BJ (cell line): ENCODE results near the gene COPZ2. TPM values are rescaled to one million over a fixed set of nuclear protein-coding genes. Genes with fewer than 3 reads are reported as not detected.
"Not testable (repeated sequence)": the region's sequence is repeated elsewhere in the genome, so short reads cannot be mapped to it uniquely, and the experiment has no call there.

ENCODE experiments used
- CTCF ChIA-PET: fragments of 350-600 bp; formaldehyde crosslinking; extraction: SDS; loops from one replicate; lab custom pipeline; 2021; ENCODE audit warnings: antibody characterized with exemption, inconsistent platforms; lab: Yijun Ruan, JAX
- POLR2A ChIA-PET: fragments of 300-600 bp; sonication (Branson Sonifier 250); formaldehyde crosslinking; extraction: SDS; loops from one replicate; lab custom pipeline; 2021; ENCODE audit warnings: antibody characterized with exemption; lab: Charles Lee
- DNase-seq: peaks from one replicate; pipeline ENCODE4 v3.0.0-alpha.2; 2011; ENCODE audit warnings: low read depth
- H3K27me3 ChIP-seq: 2 replicates; pipeline ENCODE4 v1.6.0; 2011; ENCODE audit warnings: low read length; ENCODE audit not compliant: control insufficient read depth, insufficient read depth
- H3K36me3 ChIP-seq: 2 replicates; pipeline ENCODE4 v1.5.1; 2011; ENCODE audit warnings: low read length; ENCODE audit not compliant: control insufficient read depth, insufficient read depth
- H3K4me3 ChIP-seq: 2 replicates; pipeline ENCODE4 v1.5.1; 2011; ENCODE audit warnings: low read depth, mild to moderate bottlenecking, control low read depth, low read length
- CTCF ChIP-seq: IDR thresholded peaks from 2 replicates; pipeline ENCODE4 v1.5.1; 2011; ENCODE audit warnings: low read depth, mild to moderate bottlenecking, control low read depth, inconsistent platforms, low read length, moderate library complexity; ENCODE audit not compliant: insufficient read depth
- polyA plus RNA-seq: library from polyadenylated mRNA; depleted of rRNA; stranded (reverse); fragments of >200 nt; gene quantifications from 2 replicates; pipeline ENCODE4 v1.2.3, GENCODE V29; 2011

The COPZ2 gene
- polyA plus RNA-seq, 1 experiment, result 132 TPM

DNA sequence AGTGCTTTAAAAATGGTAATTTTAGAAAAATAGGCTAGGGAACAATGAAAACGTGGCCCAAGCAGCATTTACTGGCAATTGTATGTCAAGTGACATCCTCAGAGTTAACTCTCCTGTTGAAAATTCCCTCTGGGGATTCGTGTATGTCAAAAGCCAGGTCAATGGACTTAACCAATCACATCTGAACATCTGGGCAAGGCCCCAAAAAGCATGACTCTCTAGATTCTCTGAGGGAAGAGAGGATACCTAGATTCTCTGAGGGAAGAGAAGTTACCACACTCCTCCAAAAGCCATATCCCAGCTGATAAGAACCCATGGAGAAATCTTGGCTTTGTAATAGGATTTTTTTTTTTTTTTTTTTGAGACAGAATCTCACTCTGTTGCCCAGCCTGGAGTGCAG lies 34.1 kb upstream of the COPZ2 start:
- Histone ChIP-seq H3K4me3 (no peak overlapping the region), H3K27me3 (no peaks in the 10 kb centered on the region), H3K36me3 (peaks cover 11% of the 10 kb centered on the region)
- POLR2A ChIA-PET, result interaction anchor here (0.7 kb wide), 1 partner anchor 29 kb away, joined by 7 read pairs; no protein-coding TSS in a partner anchor
- CTCF ChIA-PET, result interaction anchor here (0.6 to 10.6 kb wide), 3 partner anchors 35 to 55 kb away, joined by 4 to 200 read pairs (median 16); no protein-coding TSS in a partner anchor
- TF ChIP-seq CTCF, result no peak
- no peak for DNase-seq

GRCh38 chr17:48070195-48070594 lies 32.6 kb upstream of the COPZ2 start:
- POLR2A ChIA-PET, result no interaction called here
- TF ChIP-seq CTCF, result no peak
- CTCF ChIA-PET, result interaction anchor here (1.1 to 3.3 kb wide), 2 partner anchors 41 to 44 kb away, joined by 3 to 35 read pairs; no protein-coding TSS in a partner anchor
- DNase-seq, result no peak
- Histone ChIP-seq H3K36me3 (peaks cover 10% of the 10 kb centered on the region), H3K27me3 (no peaks in the 10 kb centered on the region), H3K4me3 (no peak overlapping the region)

GRCh38 chr17:48068491-48068961 lies 30.9 kb upstream of the COPZ2 start:
- POLR2A ChIA-PET, result interaction anchor here (1.1 kb wide), 1 partner anchor 39 kb away, joined by 3 read pairs; no protein-coding TSS in a partner anchor
- peak; percentile 45 for TF ChIP-seq CTCF

DNA sequence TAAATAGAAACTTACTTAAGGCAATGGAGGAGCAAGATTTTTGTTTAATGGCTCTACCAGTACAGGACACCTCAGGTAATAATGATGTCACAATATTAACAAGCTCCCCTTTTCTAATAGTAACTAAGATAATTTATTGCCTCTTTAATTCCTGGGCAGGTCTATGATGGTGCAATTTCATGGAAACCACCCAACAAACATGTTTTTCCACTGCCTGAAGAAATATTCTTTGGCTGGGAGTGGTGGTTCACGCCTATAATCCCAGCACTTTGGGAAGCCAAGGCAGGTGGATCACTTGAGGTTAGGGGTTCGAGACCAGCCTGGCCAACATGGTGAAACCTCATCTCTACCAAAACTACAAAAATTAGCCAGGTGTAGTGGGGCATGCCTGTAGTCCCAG lies 30.2 kb upstream of the COPZ2 start:
- not testable (repeated sequence) for H3K4me3 ChIP-seq, DNase-seq, H3K27me3 ChIP-seq
- peaks cover 10% of the 10 kb centered on the region for H3K36me3 ChIP-seq
- CTCF ChIA-PET, result interaction anchor here (0.7 to 3.3 kb wide), 15 partner anchors 10 to 65 kb away, joined by 3 to 35 read pairs (median 4); partner anchors contain the start of genes COPZ2 and NFE2L1
- POLR2A ChIA-PET, result interaction anchor here (0.5 to 1.1 kb wide), 2 partner anchors 32 to 38 kb away, joined by 3 read pairs; no protein-coding TSS in a partner anchor

More at GRCh38 chr17:48068491-48068961, 30.9 kb upstream of the COPZ2 start:
- H3K4me3 ChIP-seq, result no peak overlapping the region
- peak; percentile 32 for DNase-seq
- CTCF ChIA-PET, result interaction anchor here (0.7 to 3.3 kb wide), 17 partner anchors 9 to 90 kb away, joined by 3 to 35 read pairs (median 4); partner anchors contain the start of genes COPZ2 and NFE2L1
- peaks cover 10% of the 10 kb centered on the region for H3K36me3 ChIP-seq
- no peaks in the 10 kb centered on the region for H3K27me3 ChIP-seq

DNA sequence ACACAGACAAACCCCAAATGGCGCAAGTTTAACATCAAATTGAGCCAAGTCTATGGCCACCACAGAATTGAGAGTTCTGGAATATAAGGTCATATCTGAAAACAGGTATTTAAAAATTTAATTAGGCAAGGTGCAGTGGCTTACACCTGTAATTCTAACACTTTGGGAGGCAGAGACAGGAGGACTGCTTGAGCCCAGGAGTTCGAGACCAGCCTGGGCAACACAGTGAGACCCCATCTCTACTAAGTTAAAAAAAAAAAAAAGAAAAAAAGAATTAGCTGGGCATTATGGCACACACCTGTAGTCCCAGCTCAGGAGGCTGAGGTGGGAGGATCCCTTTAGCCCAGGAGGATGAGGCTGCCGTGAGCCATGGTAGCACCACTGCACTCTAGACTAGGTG lies 29.6 kb upstream of the COPZ2 start:
- ChIA-PET POLR2A (no interaction called here), CTCF (interaction anchor here (1.2 to 2.2 kb wide), 5 partner anchors 13 to 41 kb away, joined by 3 to 8 read pairs (median 3); partner anchors contain the start of gene NFE2L1)
- no peak for DNase-seq
- H3K27me3 ChIP-seq, result no peaks in the 10 kb centered on the region
- peaks cover 11% of the 10 kb centered on the region for H3K36me3 ChIP-seq
- TF ChIP-seq CTCF, result no peak
- no peak overlapping the region for H3K4me3 ChIP-seq
